HepG2 (cell line): ENCODE measurements around the gene ELOVL5. TPM values are rescaled to one million over a fixed set of nuclear protein-coding genes. Genes with fewer than 3 reads are reported as not detected.

Experiments
- ATAC-seq: fragments of 200-7000 bp; cut with Tn5 transposase; 3 replicates; pipeline ENCODE4 v1.9.1; 2020; ENCODE audit warnings: mild to moderate bottlenecking, moderate library complexity
- BruUV-seq: library from RNA; stranded (reverse); fragments of 400-500 nt; replicated peaks from 2 replicates; lab custom pipeline; 2021; lab: Mats Ljungman, UMichigan
- CTCF ChIA-PET: fragments of 300-600 bp; formaldehyde crosslinking; extraction: SDS; loops from one replicate; lab custom pipeline; 2021; ENCODE audit warnings: low total read pairs, inconsistent platforms, low intra/inter-chr PET ratio; lab: Yijun Ruan, JAX
- POLR2A ChIA-PET: fragments of 350-600 bp; sonication (Branson Sonifier 250); formaldehyde crosslinking; loops from one replicate; lab custom pipeline; 2020; ENCODE audit warnings: antibody characterized with exemption, inconsistent platforms; lab: Yijun Ruan, JAX
- DNase-seq: peaks from one replicate; pipeline ENCODE4 v3.0.0-alpha.2; 2015; ENCODE audit warnings: low spot score
- FAIRE-seq: peaks from 3 replicates; lab custom pipeline; 2011; peaks lifted over from hg19 to GRCh38; lab: Jason Lieb, UNC
- H2AFZ ChIP-seq: one replicate; pipeline ENCODE4 v1.6.1; 2011; ENCODE audit warnings: low read length, inconsistent platforms
- H3K27ac ChIP-seq: fragments of 300-600 bp; 3 replicates; pipeline ENCODE4 v1.8.0; 2011; ENCODE audit warnings: mixed run types, mild to moderate bottlenecking, mixed read lengths, low read length, inconsistent platforms; ENCODE audit not compliant: insufficient read depth; ENCODE audit errors: extremely low read length
- H3K27me3 ChIP-seq, 2 experiments: fragments of 200-600 bp in 1 of 2; 2 replicates in 1 of 2; 3 replicates in 1 of 2; pipeline versions ENCODE4 v1.6.0 to v1.8.0; 2011; ENCODE audit warnings: low read length in 2 of 2, mild to moderate bottlenecking in 2 of 2, moderate library complexity in 2 of 2, inconsistent platforms in 1 of 2; ENCODE audit not compliant: insufficient read depth in 2 of 2, control insufficient read depth in 1 of 2
- H3K36me3 ChIP-seq, 2 experiments: fragments of 200-600 bp in 1 of 2; replicated peaks in 1 of 2; 2 replicates in 1 of 2; 3 replicates in 1 of 2; pipeline versions ENCODE4 v1.5.1 to v1.8.0; 2011; ENCODE audit warnings: low read length in 2 of 2, inconsistent platforms in 1 of 2; ENCODE audit not compliant: insufficient read depth in 2 of 2, control insufficient read depth in 1 of 2
- H3K4me1 ChIP-seq: 2 replicates; pipeline ENCODE4 v1.5.1; 2012; ENCODE audit warnings: low read length, inconsistent platforms; ENCODE audit not compliant: insufficient read depth
- H3K4me2 ChIP-seq: 2 replicates; pipeline ENCODE4 v1.6.0; 2011; ENCODE audit warnings: low read depth, low read length, inconsistent platforms
- H3K4me3 ChIP-seq, 3 experiments: fragments of 200-600 bp in 1 of 3; sonication (generic), shearing (Covaris generic) in 1 of 3; replicated peaks in 1 of 3; 2 replicates each; pipeline ENCODE4 v1.5.1; 2011 to 2016; ENCODE audit warnings: low read length in 3 of 3, inconsistent platforms in 2 of 3, low read depth in 2 of 3, mild to moderate bottlenecking in 2 of 3, control low read depth in 1 of 3, mixed read lengths in 1 of 3; ENCODE audit not compliant: insufficient read depth in 1 of 3
- H3K79me2 ChIP-seq: one replicate; pipeline ENCODE4 v1.6.1; 2011; ENCODE audit warnings: low read length, inconsistent platforms; ENCODE audit not compliant: insufficient read depth
- H3K9ac ChIP-seq: 2 replicates; pipeline ENCODE4 v1.6.0; 2011; ENCODE audit warnings: mild to moderate bottlenecking, low read depth, low read length, inconsistent platforms; ENCODE audit not compliant: insufficient read depth
- H3K9me3 ChIP-seq: 2 replicates; pipeline ENCODE4 v1.5.1; 2012; ENCODE audit warnings: mild to moderate bottlenecking, low read length
- H4K20me1 ChIP-seq: 2 replicates; pipeline ENCODE4 v1.6.0; 2011; ENCODE audit warnings: inconsistent platforms, mild to moderate bottlenecking, low read length, moderate library complexity; ENCODE audit not compliant: insufficient read depth
- ATF7-NPFF ChIP-seq: sonication (generic); formaldehyde crosslinking; IDR thresholded peaks from 2 replicates; pipeline ENCODE4 v1.8.1; 2023; ENCODE audit warnings: mild to moderate bottlenecking, low read depth, missing genetic modification reagents, moderate library complexity
- EP300 ChIP-seq, 3 experiments: sonication (generic) in 1 of 3; formaldehyde crosslinking in 1 of 3; IDR thresholded peaks; 2 replicates each; pipeline versions ENCODE4 v1.5.1 to v1.6.1; 2011 to 2020; ENCODE audit warnings: low read depth in 2 of 3, low read length in 2 of 3, borderline replicate concordance in 1 of 3, improper control_type of control experiment in 1 of 3, mild to moderate bottlenecking in 1 of 3, missing genetic modification reagents in 1 of 3, moderate library complexity in 1 of 3
- GTF2F1 ChIP-seq: fragments of 150-350 bp; IDR thresholded peaks from 2 replicates; pipeline ENCODE4 v1.6.1; 2014; ENCODE audit warnings: low read length
- HOXA3 ChIP-seq: sonication (generic); formaldehyde crosslinking; IDR thresholded peaks from 2 replicates; pipeline ENCODE4 v1.5.0; 2020; ENCODE audit warnings: missing genetic modification reagents
- KLF9 ChIP-seq: IDR thresholded peaks from 2 replicates; pipeline ENCODE4 v1.6.1; 2016; ENCODE audit warnings: low read depth
- MED13 ChIP-seq: sonication (generic); formaldehyde crosslinking; IDR thresholded peaks from 2 replicates; pipeline ENCODE4 v1.5.0; 2020; ENCODE audit warnings: missing genetic modification reagents
- MIER3 ChIP-seq: IDR thresholded peaks from 2 replicates; pipeline ENCODE4 v1.6.1; 2016; ENCODE audit warnings: missing compliant biosample characterization, borderline replicate concordance
- NCOA1 ChIP-seq: sonication (generic); formaldehyde crosslinking; IDR thresholded peaks from 2 replicates; pipeline ENCODE4 v1.9.0; 2021; ENCODE audit warnings: missing genetic modification reagents
- NFYB ChIP-seq: sonication (generic); formaldehyde crosslinking; IDR thresholded peaks from 2 replicates; pipeline ENCODE4 v1.4.0; 2020; ENCODE audit warnings: missing genetic modification reagents
- PHF5A ChIP-seq: IDR thresholded peaks from one replicate; pipeline ENCODE4 v1.6.1; 2018; ENCODE audit warnings: low read depth, missing genetic modification reagents; ENCODE audit not compliant: unreplicated experiment
- RNF2 ChIP-seq: fragments of 450-650 bp; conservative IDR thresholded peaks from 2 replicates; pipeline ENCODE4 v1.6.1; 2016; ENCODE audit warnings: low read depth
- TBX2 ChIP-seq: sonication (generic); formaldehyde crosslinking; IDR thresholded peaks from 2 replicates; pipeline ENCODE4 v1.5.0; 2020; ENCODE audit warnings: missing genetic modification reagents, mild to moderate bottlenecking, borderline replicate concordance
- TCF12 ChIP-seq, 2 experiments: fragments of 450-650 bp in 1 of 2; sonication (generic) in 1 of 2; formaldehyde crosslinking in 1 of 2; IDR thresholded peaks; 2 replicates each; pipeline versions ENCODE4 v1.6.1 to v1.8.0; 2017 to 2022; ENCODE audit warnings: antibody characterized with exemption in 1 of 2, mild to moderate bottlenecking in 1 of 2, missing genetic modification reagents in 1 of 2, moderate library complexity in 1 of 2
- ZNF354B ChIP-seq: sonication (generic); formaldehyde crosslinking; IDR thresholded peaks from 2 replicates; pipeline ENCODE4 v1.8.0; 2022; ENCODE audit warnings: mild to moderate bottlenecking, missing genetic modification reagents
- ZNF629 ChIP-seq: sonication (generic); formaldehyde crosslinking; conservative IDR thresholded peaks from 2 replicates; pipeline ENCODE4 v1.5.0; 2020; ENCODE audit warnings: missing genetic modification reagents
- ZNF781 ChIP-seq: sonication (generic); formaldehyde crosslinking; IDR thresholded peaks from 2 replicates; pipeline ENCODE4 v1.5.1; 2020; ENCODE audit warnings: borderline replicate concordance, mild to moderate bottlenecking, missing genetic modification reagents; ENCODE audit errors: not compliant biosample characterization
- ZSCAN21 ChIP-seq: sonication (generic); formaldehyde crosslinking; IDR thresholded peaks from 2 replicates; pipeline ENCODE4 v1.8.0; 2022; ENCODE audit warnings: mild to moderate bottlenecking, missing genetic modification reagents, moderate library complexity, borderline replicate concordance
- ZSCAN29 ChIP-seq: sonication (generic); formaldehyde crosslinking; conservative IDR thresholded peaks from 2 replicates; pipeline ENCODE4 v1.4.0; 2020; ENCODE audit warnings: mild to moderate bottlenecking, missing genetic modification reagents
- WGBS: methylation state at CpG from one replicate; pipeline ENCODE4 v1.1.6; 2017; ENCODE audit warnings: low lambda C conversion rate; 5-methylcytosine and 5-hydroxymethylcytosine counted together
- in situ Hi-C: cut with HindIII; loops from 2 replicates; pipeline ENCODE4 v1.10.0; 2017; ENCODE audit warnings: low pct_unique_long_range_greater_than_20kb; ENCODE audit not compliant: extremely low pct_ligation_motif_present
- intact Hi-C: fragments of 100-400 bp; cut with micrococcal nuclease; formaldehyde crosslinking; loops from one replicate; pipeline ENCODE4 v1.10.0; 2022; ENCODE audit not compliant: unreplicated experiment
- polyA plus RNA-seq, 8 experiments: library from polyadenylated mRNA; depleted of rRNA in 3 of 8; stranded (reverse) in 7 of 8; unstranded in 1 of 8; fragments of >200 nt; fragmentation: Illumina TruSeq in 4 of 8; extraction: Trizol in 4 of 8; gene quantifications; 2 replicates each; pipeline versions ENCODE4 v1.2.1 to v1.2.3, GENCODE V29; 2011 to 2016; ENCODE audit warnings: low read depth in 4 of 8, missing spikeins in 1 of 8, mixed read lengths in 1 of 8; ENCODE audit not compliant: insufficient read depth in 1 of 8
- total RNA-seq, 5 experiments: library from RNA; depleted of rRNA; stranded (reverse); fragments of >200 nt; fragmentation: Illumina TruSeq; extraction: Trizol; gene quantifications; 2 replicates each; pipeline ENCODE4 v1.2.3, GENCODE V29; 2016; ENCODE audit warnings: low read depth in 1 of 5
- TF ChIP-seq, protein P1 (sequence below): sonication (generic); formaldehyde crosslinking; IDR thresholded peaks from 2 replicates; pipeline ENCODE4 v1.5.1; 2020; ENCODE audit warnings: mild to moderate bottlenecking, moderate library complexity, missing genetic modification reagents
- TF ChIP-seq, protein P2 (sequence below): sonication (generic); formaldehyde crosslinking; IDR thresholded peaks from 2 replicates; pipeline ENCODE4; 2020; ENCODE audit warnings: missing genetic modification reagents, mild to moderate bottlenecking, borderline replicate concordance

Gene ELOVL5
- total and polyA plus RNA-seq, 2 of the 13 experiments (the other 11 are each of a cell fraction or from before 2014, with no cell fraction given), result 50.1 to 72.4 TPM

GRCh38 chr6:53264337-53264736, 84.4 kb downstream of the ELOVL5 start:
- peak; percentile 83 for ATAC-seq
- H4K20me1 ChIP-seq, result no peaks in the 10 kb centered on the region
- FAIRE-seq, result peak; percentile 21
- CTCF ChIA-PET, result no interaction called here
- no peaks in the 10 kb centered on the region for H3K9me3 ChIP-seq
- 54% methylated on average over 3 of the region's 3 CpGs for WGBS
- H3K27ac ChIP-seq, result no peak overlapping the region
- no peak overlapping the region for H3K4me2 ChIP-seq
- no peak overlapping the region for H3K4me3 ChIP-seq
- no peak overlapping the region for H3K9ac ChIP-seq
- BruUV-seq, result no TSS peak
- DNase-seq, result peak; percentile 28
- no peaks in the 10 kb centered on the region; the same call in 1 of the 2 replicates for H3K4me1 ChIP-seq
- intact Hi-C loops, result no loop called here
- no peaks in the 10 kb centered on the region; a peak in 1 of 5 replicates for H3K27me3 ChIP-seq
- TF ChIP-seq MIER3 (no peak), ATF7-NPFF (no peak), TCF12 (IDR thresholded peaks at IDR 0.05) (no peak), TCF12 (CRISPR knock-in tag; IDR thresholded peaks at IDR 0.05) (no peak), KLF9 (CRISPR knock-in tag) (no peak), GTF2F1 (no peak), ZNF354B (CRISPR knock-in tag) (no peak), ZNF629 (CRISPR knock-in tag) (0 out of 2 replicates have a peak, but pooled peaks have one; percentile 18), NFYB (CRISPR knock-in tag) (no peak), MED13 (CRISPR knock-in tag) (no peak), PHF5A (CRISPR knock-in tag) (no peak), RNF2 (no peak), ZSCAN21 (CRISPR knock-in tag) (0 out of 2 replicates have a peak, but pooled peaks have one; percentile 55), HOXA3 (CRISPR knock-in tag) (0 out of 2 replicates have a peak, but pooled peaks have one; percentile 12), ZSCAN29 (CRISPR knock-in tag) (no peak), TBX2 (CRISPR knock-in tag) (no peak), NCOA1 (no peak), EP300 (IDR thresholded peaks at IDR 0.05; ENCODE audit: low read depth in 2 of 2, low read length in 2 of 2) (no peak), EP300 (CRISPR knock-in tag; IDR thresholded peaks at IDR 0.05; ENCODE audit: borderline replicate concordance) (no peak), ZNF781 (no peak)
- TF ChIP-seq, protein P1, sequence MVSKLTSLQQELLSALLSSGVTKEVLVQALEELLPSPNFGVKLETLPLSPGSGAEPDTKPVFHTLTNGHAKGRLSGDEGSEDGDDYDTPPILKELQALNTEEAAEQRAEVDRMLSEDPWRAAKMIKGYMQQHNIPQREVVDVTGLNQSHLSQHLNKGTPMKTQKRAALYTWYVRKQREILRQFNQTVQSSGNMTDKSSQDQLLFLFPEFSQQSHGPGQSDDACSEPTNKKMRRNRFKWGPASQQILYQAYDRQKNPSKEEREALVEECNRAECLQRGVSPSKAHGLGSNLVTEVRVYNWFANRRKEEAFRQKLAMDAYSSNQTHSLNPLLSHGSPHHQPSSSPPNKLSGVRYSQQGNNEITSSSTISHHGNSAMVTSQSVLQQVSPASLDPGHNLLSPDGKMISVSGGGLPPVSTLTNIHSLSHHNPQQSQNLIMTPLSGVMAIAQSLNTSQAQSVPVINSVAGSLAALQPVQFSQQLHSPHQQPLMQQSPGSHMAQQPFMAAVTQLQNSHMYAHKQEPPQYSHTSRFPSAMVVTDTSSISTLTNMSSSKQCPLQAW (CRISPR knock-in tag), result peak; percentile 19; the same call in 1 of the 2 replicates
- TF ChIP-seq, protein P2, sequence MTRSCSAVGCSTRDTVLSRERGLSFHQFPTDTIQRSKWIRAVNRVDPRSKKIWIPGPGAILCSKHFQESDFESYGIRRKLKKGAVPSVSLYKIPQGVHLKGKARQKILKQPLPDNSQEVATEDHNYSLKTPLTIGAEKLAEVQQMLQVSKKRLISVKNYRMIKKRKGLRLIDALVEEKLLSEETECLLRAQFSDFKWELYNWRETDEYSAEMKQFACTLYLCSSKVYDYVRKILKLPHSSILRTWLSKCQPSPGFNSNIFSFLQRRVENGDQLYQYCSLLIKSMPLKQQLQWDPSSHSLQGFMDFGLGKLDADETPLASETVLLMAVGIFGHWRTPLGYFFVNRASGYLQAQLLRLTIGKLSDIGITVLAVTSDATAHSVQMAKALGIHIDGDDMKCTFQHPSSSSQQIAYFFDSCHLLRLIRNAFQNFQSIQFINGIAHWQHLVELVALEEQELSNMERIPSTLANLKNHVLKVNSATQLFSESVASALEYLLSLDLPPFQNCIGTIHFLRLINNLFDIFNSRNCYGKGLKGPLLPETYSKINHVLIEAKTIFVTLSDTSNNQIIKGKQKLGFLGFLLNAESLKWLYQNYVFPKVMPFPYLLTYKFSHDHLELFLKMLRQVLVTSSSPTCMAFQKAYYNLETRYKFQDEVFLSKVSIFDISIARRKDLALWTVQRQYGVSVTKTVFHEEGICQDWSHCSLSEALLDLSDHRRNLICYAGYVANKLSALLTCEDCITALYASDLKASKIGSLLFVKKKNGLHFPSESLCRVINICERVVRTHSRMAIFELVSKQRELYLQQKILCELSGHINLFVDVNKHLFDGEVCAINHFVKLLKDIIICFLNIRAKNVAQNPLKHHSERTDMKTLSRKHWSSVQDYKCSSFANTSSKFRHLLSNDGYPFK (CRISPR knock-in tag), result no peak
- in situ Hi-C loops, result no loop called here
- H3K79me2 ChIP-seq, result no peaks in the 10 kb centered on the region
- peaks cover 7 to 32% of the 10 kb centered on the region in 2 experiments; a peak in 4 of 5 replicates for H3K36me3 ChIP-seq
- H2AFZ ChIP-seq, result no peak overlapping the region
- POLR2A ChIA-PET, result no interaction called here
